ENCODE measurements around the gene SAE1. TPM values are rescaled to one million over a fixed set of nuclear protein-coding genes. Genes with fewer than 3 reads are reported as not detected.

The SAE1 gene
- total RNA-seq, 4 donors from 2014 or later, result 27.3 to 85.4 (median 51.8) TPM

DNA sequence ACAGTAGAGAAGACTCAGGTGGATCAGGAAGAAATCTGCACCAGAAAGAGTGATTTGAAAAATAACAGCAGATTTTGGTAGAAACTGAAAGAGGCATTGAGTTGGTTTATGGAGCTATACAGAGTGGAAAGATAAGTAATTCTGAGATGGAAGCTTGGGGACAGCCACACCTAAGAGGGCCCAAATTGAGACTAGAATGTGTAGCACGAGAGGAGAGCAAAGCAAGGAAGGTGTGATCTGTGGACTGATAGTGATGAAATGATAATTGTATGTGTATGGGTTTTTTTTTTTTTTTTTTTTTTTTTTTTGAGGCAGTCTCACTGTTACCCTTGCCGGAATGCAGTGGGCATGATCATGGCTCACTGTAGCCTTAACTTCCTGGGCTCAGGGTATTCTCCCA, 16.3 kb downstream of the SAE1 start:
- Histone ChIP-seq H3K4me1 (peaks cover 0 to 28% (median 6%) of the 10 kb centered on the region in 4 donors), H3K36me3 (peaks cover 0 to 35% (median 12%) of the 10 kb centered on the region in 4 donors), H3K27me3 (no peaks in the 10 kb centered on the region), H3K27ac (peak overlapping the region in 2 of 4 donors; percentile 14 to 21), H3K9me3 (no peaks in the 10 kb centered on the region), H3K4me3 (no peak overlapping the region)
- 85 to 91% methylated on average over 2 of the region's 2 CpGs for WGBS, 2 donors (ENCODE audit: low coverage in 1 of 2)
- no peak for DNase-seq
- intact Hi-C loops (cut with DNase I; ENCODE audit: low total_unique reads) (loop anchor here (5.0 kb wide), 1 partner anchor 100 kb away; no protein-coding TSS in a partner anchor), in situ Hi-C loops (cut with MboI; ENCODE audit: low pct_ligation_motif_present in 1 of 4, low pct_unique_long_range_greater_than_20kb in 1 of 4, low sequenced_read_pairs in 3 of 4) (loop anchor here in 2 of 4 donors (5.0 to 10.0 kb wide), 3 partner anchors 48 to 100 kb away; no protein-coding TSS in a partner anchor)
- TF ChIP-seq, protein P1, sequence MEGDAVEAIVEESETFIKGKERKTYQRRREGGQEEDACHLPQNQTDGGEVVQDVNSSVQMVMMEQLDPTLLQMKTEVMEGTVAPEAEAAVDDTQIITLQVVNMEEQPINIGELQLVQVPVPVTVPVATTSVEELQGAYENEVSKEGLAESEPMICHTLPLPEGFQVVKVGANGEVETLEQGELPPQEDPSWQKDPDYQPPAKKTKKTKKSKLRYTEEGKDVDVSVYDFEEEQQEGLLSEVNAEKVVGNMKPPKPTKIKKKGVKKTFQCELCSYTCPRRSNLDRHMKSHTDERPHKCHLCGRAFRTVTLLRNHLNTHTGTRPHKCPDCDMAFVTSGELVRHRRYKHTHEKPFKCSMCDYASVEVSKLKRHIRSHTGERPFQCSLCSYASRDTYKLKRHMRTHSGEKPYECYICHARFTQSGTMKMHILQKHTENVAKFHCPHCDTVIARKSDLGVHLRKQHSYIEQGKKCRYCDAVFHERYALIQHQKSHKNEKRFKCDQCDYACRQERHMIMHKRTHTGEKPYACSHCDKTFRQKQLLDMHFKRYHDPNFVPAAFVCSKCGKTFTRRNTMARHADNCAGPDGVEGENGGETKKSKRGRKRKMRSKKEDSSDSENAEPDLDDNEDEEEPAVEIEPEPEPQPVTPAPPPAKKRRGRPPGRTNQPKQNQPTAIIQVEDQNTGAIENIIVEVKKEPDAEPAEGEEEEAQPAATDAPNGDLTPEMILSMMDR (IDR thresholded peaks at IDR 0.05), result no peak
- no peak for TF ChIP-seq POLR2AphosphoS5 (IDR thresholded peaks at IDR 0.05)
- no peak for TF ChIP-seq POLR2A (IDR thresholded peaks at IDR 0.05)
- TF ChIP-seq EP300 (IDR thresholded peaks at IDR 0.05; ENCODE audit: low read depth), result no peak

- intact Hi-C loops (cut with DNase I; ENCODE audit: low total_unique reads) (loop anchor here (10.0 kb wide), 1 partner anchor 53 kb away; no protein-coding TSS in a partner anchor), in situ Hi-C loops (cut with MboI; ENCODE audit: low pct_ligation_motif_present in 1 of 4, low pct_unique_long_range_greater_than_20kb in 1 of 4, low sequenced_read_pairs in 3 of 4) (loop anchor here in 2 of 4 donors (5.0 to 10.0 kb wide), 2 partner anchors 93 to 96 kb away; no protein-coding TSS in a partner anchor)
- no peaks in the 10 kb centered on the region for H3K27me3 ChIP-seq
- peaks cover 0 to 18% (median 7%) of the 10 kb centered on the region in 4 donors for H3K36me3 ChIP-seq
- no peaks in the 10 kb centered on the region for H3K9me3 ChIP-seq
- no peak overlapping the region for H3K4me3 ChIP-seq
- TF ChIP-seq, protein P1 (IDR thresholded peaks at IDR 0.05), result no peak
- TF ChIP-seq POLR2AphosphoS5 (IDR thresholded peaks at IDR 0.05), result no peak
- no peak for TF ChIP-seq EP300 (IDR thresholded peaks at IDR 0.05; ENCODE audit: low read depth)
- TF ChIP-seq POLR2A (IDR thresholded peaks at IDR 0.05), result no peak
- peaks cover 11 to 62% (median 43%) of the 10 kb centered on the region in 4 donors for H3K4me1 ChIP-seq
- peak overlapping the region; percentile 58 to 93 (median 79) for H3K27ac ChIP-seq
- DNase-seq, result no peak
- 70% methylated on average over 3 of the region's 3 CpGs; no CpG with 5 or more reads in 1 of the 2 donors for WGBS, 2 donors (ENCODE audit: low coverage in 1 of 2)
These were observed 21.0 kb downstream of the SAE1 start for GRCh38 chr19:47151627-47152026.

DNA sequence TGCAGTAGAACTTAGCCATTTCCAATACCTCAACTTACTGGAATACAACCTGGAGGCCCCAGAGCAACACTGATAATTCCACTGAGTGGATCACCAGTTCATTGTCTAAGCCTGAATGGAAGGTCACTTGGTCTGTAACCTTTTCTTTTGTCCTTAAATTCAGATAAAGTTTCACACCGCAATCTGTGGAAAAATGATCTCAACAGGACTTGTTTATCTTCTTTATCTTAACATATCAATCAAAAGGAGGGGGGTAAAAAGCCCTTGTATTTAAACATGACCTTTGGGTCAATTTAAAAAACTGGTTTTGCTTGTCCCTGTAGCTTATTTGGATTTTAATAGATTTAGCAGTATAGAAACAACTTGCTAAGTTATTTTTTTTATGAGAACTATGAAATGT, 21.6 kb downstream of the SAE1 start:
- H3K9me3 ChIP-seq, result no peaks in the 10 kb centered on the region
- intact Hi-C loops (cut with DNase I; ENCODE audit: low total_unique reads), result loop anchor here (10.0 kb wide), 1 partner anchor 53 kb away; no protein-coding TSS in a partner anchor

DNA sequence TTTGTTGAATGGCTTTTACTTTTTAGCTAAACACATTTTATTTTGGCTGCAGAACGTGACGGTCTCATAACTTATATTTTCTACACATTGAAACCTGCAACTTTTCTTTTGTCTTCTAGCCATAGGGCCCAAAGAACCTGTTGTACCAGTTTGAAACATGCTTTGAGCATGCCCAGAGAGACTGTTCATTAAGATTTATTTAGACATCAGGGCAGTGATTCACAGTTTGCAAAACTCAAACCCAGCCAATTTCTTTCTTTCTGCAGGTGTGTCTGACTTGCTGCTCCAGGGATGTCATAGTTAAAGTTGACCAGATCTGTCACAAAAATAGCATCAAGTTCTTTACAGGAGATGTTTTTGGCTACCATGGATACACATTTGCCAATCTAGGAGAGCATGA, 22.0 kb downstream of the SAE1 start:
- TF ChIP-seq POLR2A (IDR thresholded peaks at IDR 0.05) (no peak), POLR2AphosphoS5 (IDR thresholded peaks at IDR 0.05) (peak; percentile 18 to 45 (median 33))
- no peaks in the 10 kb centered on the region for H3K9me3 ChIP-seq
- peaks cover 0 to 18% (median 6%) of the 10 kb centered on the region in 4 donors for H3K36me3 ChIP-seq
- intact Hi-C loops (cut with DNase I; ENCODE audit: low total_unique reads) (loop anchor here (10.0 kb wide), 1 partner anchor 52 kb away; no protein-coding TSS in a partner anchor), in situ Hi-C loops (cut with MboI; ENCODE audit: low pct_ligation_motif_present in 1 of 4, low pct_unique_long_range_greater_than_20kb in 1 of 4, low sequenced_read_pairs in 3 of 4) (loop anchor here in 2 of 4 donors (5.0 to 10.0 kb wide), 2 partner anchors 92 to 95 kb away; no protein-coding TSS in a partner anchor)
- no peak overlapping the region for H3K4me3 ChIP-seq
- H3K4me1 ChIP-seq, result peaks cover 21 to 72% (median 53%) of the 10 kb centered on the region in 4 donors
- no peaks in the 10 kb centered on the region for H3K27me3 ChIP-seq
- H3K27ac ChIP-seq, result peak overlapping the region; percentile 58 to 93 (median 79)
- 14 to 46% methylated on average over 2 of the region's 2 CpGs for WGBS, 2 donors (ENCODE audit: low coverage in 1 of 2)
- no peak for DNase-seq

More for the DNA sequence above, 21.6 kb downstream of the SAE1 start:
- Histone ChIP-seq H3K27ac (peak overlapping the region; percentile 58 to 93 (median 79)), H3K27me3 (no peaks in the 10 kb centered on the region), H3K4me1 (peaks cover 17 to 68% (median 49%) of the 10 kb centered on the region in 4 donors), H3K36me3 (peaks cover 0 to 18% (median 6%) of the 10 kb centered on the region in 4 donors), H3K4me3 (no peak overlapping the region)
- WGBS, 2 donors (ENCODE audit: low coverage in 1 of 2), result 42 to 50% methylated on average over 1 of the region's 1 CpG
- TF ChIP-seq EP300 (IDR thresholded peaks at IDR 0.05; ENCODE audit: low read depth), result no peak
- in situ Hi-C loops (cut with MboI; ENCODE audit: low pct_ligation_motif_present in 1 of 4, low pct_unique_long_range_greater_than_20kb in 1 of 4, low sequenced_read_pairs in 3 of 4), result loop anchor here in 2 of 4 donors (5.0 to 10.0 kb wide), 2 partner anchors 93 to 95 kb away; no protein-coding TSS in a partner anchor
- DNase-seq, result no peak

DNA sequence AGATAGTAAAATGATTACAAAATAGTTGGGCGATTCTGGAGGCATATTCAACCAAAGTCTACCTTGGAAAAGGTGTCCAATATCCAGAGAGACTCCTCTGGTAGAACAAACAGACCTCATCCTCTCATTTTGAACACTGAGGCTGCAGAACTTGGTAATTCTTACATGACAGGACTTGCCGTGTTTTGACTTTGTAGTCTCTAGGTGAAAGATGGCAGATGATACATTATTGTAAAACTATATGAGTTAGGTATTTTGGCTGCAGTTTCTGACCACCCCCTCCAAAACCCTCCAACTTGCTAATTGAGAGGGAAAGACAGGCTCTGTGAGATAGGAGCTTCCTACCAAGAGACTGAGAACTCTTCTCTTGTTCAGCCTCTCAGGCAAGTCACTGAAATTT, 22.6 kb downstream of the SAE1 start:
- Histone ChIP-seq H3K27me3 (no peaks in the 10 kb centered on the region), H3K9me3 (no peaks in the 10 kb centered on the region), H3K36me3 (peaks cover 0 to 18% (median 6%) of the 10 kb centered on the region in 4 donors), H3K27ac (peak overlapping the region; percentile 58 to 93 (median 79)), H3K4me3 (no peak overlapping the region), H3K4me1 (peaks cover 26 to 78% (median 60%) of the 10 kb centered on the region in 4 donors)
- in situ Hi-C loops (cut with MboI; ENCODE audit: low pct_ligation_motif_present in 1 of 4, low pct_unique_long_range_greater_than_20kb in 1 of 4, low sequenced_read_pairs in 3 of 4) (loop anchor here in 2 of 4 donors (5.0 to 10.0 kb wide), 2 partner anchors 92 to 94 kb away; no protein-coding TSS in a partner anchor), intact Hi-C loops (cut with DNase I; ENCODE audit: low total_unique reads) (loop anchor here (10.0 kb wide), 1 partner anchor 52 kb away; no protein-coding TSS in a partner anchor)
- TF ChIP-seq POLR2AphosphoS5 (IDR thresholded peaks at IDR 0.05), result no peak
- TF ChIP-seq EP300 (IDR thresholded peaks at IDR 0.05; ENCODE audit: low read depth), result no peak
- no peak for TF ChIP-seq POLR2A (IDR thresholded peaks at IDR 0.05)
- TF ChIP-seq, protein P1 (IDR thresholded peaks at IDR 0.05), result no peak
- no peak for DNase-seq
- 33 to 53% methylated on average over 1 to 2 of the region's 2 CpGs for WGBS, 2 donors (ENCODE audit: low coverage in 1 of 2)
